Measurements from ENCODE around the gene ATP11C.
"Not testable (repeated sequence)": the region's sequence is repeated elsewhere in the genome, so short reads cannot be mapped to it uniquely, and the experiment has no call there.

ATP11C gene

DNA sequence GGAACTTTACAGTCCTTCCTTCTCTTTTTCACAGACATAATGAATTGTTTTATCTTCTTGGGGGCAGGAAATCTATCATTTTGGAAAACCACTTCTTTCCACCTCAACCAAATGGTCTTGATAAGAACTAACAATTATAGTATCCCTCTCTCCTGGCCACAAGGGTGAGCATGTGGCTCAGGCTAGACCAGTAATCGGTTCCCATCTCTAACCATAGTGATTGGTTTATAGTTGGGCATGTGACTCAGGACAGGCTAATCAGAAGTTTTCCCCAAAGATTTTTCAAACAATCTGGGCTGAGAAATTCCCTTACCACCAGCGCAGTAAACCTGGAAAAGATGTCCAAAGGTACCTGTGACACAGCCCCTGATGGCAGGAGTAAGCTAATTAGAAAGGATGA is 36.4 kb upstream of the ATP11C start:
- Histone ChIP-seq H3K36me3 (no peaks in the 10 kb centered on the region), H3K27me3 (no peaks in the 10 kb centered on the region), H3K4me3 (ENCODE audit: low read depth, low read length) (no peak overlapping the region), H3K4me1 (no peaks in the 10 kb centered on the region), H3K9me3 (no peaks in the 10 kb centered on the region)
- TF ChIP-seq CTCF (IDR thresholded peaks at IDR 0.05; ENCODE audit: low read depth, low read length) = no peak
- DNase-seq = no peak

- no peak for DNase-seq
- Histone ChIP-seq H3K36me3 (no peaks in the 10 kb centered on the region), H3K9me3 (no peaks in the 10 kb centered on the region), H3K27me3 (no peaks in the 10 kb centered on the region), H3K4me3 (ENCODE audit: low read depth, low read length) (no peak overlapping the region), H3K4me1 (no peaks in the 10 kb centered on the region)
- TF ChIP-seq CTCF (IDR thresholded peaks at IDR 0.05; ENCODE audit: low read depth, low read length) = no peak
These were observed 34.9 kb upstream of the ATP11C start for GRCh38 chrX:139967750-139968149.

- H3K9me3 ChIP-seq = no peaks in the 10 kb centered on the region
- no peaks in the 10 kb centered on the region for H3K36me3 ChIP-seq
- DNase-seq = peak; percentile 7
- no peaks in the 10 kb centered on the region for H3K4me1 ChIP-seq
- H3K27me3 ChIP-seq = no peaks in the 10 kb centered on the region
- peak; percentile 41 for TF ChIP-seq CTCF (IDR thresholded peaks at IDR 0.05; ENCODE audit: low read depth, low read length)
- H3K4me3 ChIP-seq (ENCODE audit: low read depth, low read length) = no peak overlapping the region
These were observed 34.4 kb upstream of the ATP11C start for GRCh38 chrX:139967300-139967699.

DNA sequence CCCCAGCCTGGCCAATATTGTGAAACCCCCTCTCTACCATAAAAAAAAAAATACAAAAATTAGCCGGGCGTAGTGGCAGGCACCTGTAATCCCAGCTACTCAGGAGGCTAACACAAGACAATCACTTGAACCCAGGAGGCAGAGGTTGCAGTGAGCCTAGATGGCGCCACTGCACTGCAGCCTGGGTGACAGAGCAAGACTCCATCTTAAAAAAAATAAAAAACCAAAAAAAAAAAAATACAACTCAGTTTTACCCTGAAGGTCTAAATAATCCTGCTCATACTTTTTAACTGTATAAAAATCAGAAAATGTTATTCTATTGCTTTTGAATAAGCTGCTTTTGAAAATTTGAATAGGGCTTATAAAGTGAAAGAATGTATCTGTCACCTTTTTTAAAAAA is 33.3 kb upstream of the ATP11C start:
- not testable (repeated sequence) for H3K4me3 ChIP-seq (ENCODE audit: low read depth, low read length); H3K4me1 ChIP-seq; H3K27me3 ChIP-seq; H3K36me3 ChIP-seq; DNase-seq; H3K9me3 ChIP-seq
- TF ChIP-seq CTCF (IDR thresholded peaks at IDR 0.05; ENCODE audit: low read depth, low read length) = peak; percentile 9; the same call in 1 of the 2 replicates

DNA sequence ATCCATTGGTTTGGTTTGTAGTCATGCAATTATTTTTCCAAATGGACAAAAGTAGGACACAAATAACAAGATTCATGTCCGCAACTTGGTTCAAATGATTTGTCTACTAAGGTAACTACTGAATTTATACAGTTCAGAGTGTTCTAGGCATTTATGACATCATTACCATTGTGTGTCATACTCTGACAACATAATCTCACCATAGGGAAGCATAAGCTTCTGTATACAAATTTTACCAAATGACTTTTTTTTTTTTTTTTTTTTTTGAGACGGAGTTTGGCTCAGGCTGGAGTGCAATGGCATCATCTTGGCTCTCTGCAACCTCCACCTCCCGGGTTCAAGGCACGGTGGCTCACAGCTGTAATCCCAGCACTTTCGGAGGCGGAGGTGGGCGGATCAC is 32.6 kb upstream of the ATP11C start, which contains the start of gene CXorf66:
Gene CXorf66, minus strand, starts transcription at position 101 of the 400 bp plus-strand sequence. Its CDS starts 25 bp downstream, at position 76.
- no peak for DNase-seq
- Histone ChIP-seq H3K27me3 (no peaks in the 10 kb centered on the region), H3K4me3 (ENCODE audit: low read depth, low read length) (no peak within 1 kb of the TSS), H3K36me3 (no peaks in the 10 kb centered on the region), H3K9me3 (no peaks in the 10 kb centered on the region), H3K4me1 (no peaks in the 10 kb centered on the region)
- no peak for TF ChIP-seq CTCF (IDR thresholded peaks at IDR 0.05; ENCODE audit: low read depth, low read length)

- not testable (repeated sequence) for DNase-seq; H3K4me1 ChIP-seq; H3K27me3 ChIP-seq; H3K4me3 ChIP-seq (ENCODE audit: low read depth, low read length); H3K9me3 ChIP-seq; H3K36me3 ChIP-seq
These were observed 28.2 kb upstream of the ATP11C start for GRCh38 chrX:139961091-139961490.

GRCh38 chrX:139949703-139950102 is 16.9 kb upstream of the ATP11C start:
- Histone ChIP-seq H3K4me3 (ENCODE audit: low read depth, low read length) (no peak overlapping the region), H3K9me3 (no peaks in the 10 kb centered on the region), H3K4me1 (no peaks in the 10 kb centered on the region), H3K27me3 (no peaks in the 10 kb centered on the region), H3K36me3 (no peaks in the 10 kb centered on the region)
- TF ChIP-seq CTCF (IDR thresholded peaks at IDR 0.05; ENCODE audit: low read depth, low read length) = no peak
- no peak for DNase-seq
